GM19238 (cell line): Measurements from ENCODE around the gene SFMBT2.

Source experiments
- DNase-seq: peaks from one replicate; pipeline ENCODE4 v3.0.0; 2011; ENCODE audit warnings: low spot score; ENCODE audit not compliant: insufficient read length

SFMBT2 gene

GRCh38 chr10:7425691-7426090 lies 14.9 kb upstream of the SFMBT2 start:
- DNase-seq, result no peak

GRCh38 chr10:7424919-7425318 lies 14.1 kb upstream of the SFMBT2 start:
- DNase-seq, result no peak

DNA sequence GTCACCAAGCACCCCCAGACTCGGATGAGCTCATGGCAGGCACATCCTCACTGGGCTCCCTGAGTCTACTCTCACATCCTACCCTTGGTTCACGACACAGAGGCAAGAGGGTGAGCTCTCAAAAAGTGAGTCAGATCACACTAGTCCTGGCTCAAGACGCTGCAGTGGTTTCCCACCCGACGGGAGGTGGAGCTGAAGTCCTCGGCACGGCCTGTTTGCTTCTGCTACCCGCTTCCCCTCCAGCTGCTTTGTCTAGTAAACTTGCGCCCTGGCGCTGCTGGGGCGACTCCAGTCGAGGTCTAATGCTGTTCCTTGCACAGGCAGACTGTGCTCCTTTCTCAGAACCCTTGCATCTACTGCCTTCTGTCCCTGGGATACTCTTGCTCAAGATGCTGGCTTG lies 13.5 kb upstream of the SFMBT2 start:
- DNase-seq, result no peak

GRCh38 chr10:7423521-7423920 lies 12.7 kb upstream of the SFMBT2 start:
- DNase-seq, result no peak

DNA sequence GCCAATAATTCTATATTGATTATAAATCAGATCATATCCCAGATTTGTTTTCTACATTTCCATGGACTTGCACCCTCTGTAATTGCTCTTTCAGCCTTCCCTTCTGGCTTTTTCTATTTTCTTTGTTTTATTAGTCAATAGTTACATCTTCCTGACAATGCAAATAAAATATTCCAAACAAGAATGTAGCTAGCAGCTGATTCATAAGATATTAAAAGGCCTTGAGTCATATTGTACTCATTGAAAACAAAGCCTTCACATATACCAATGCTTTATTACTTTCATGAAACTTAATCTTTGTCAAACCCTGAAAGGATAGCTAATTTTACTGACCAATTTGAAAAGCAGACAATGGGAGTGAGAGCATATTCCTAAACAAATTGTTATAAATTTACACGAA lies 10.7 kb upstream of the SFMBT2 start:
- no peak for DNase-seq

- no peak for DNase-seq
These were observed 9.2 kb upstream of the SFMBT2 start for GRCh38 chr10:7419998-7420397.

DNA sequence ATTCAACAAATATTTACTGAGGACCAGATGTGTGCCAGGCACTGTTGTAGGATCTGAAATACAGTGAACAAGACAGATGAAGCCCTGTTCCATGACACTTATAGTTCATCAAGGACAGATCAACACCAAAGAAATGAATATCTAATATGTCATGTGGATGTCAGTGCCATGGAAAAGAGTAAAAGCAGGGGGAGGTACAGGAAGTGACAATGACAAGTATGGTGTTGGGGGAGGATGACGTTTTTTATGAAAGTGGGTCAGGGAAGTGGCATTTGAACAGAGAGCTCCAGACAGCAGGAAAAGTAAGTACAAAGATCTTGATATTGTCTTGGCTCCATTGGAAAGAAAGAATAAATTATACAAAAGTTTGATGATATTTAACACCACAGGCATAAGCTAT lies 7.0 kb upstream of the SFMBT2 start:
- DNase-seq, result no peak

DNA sequence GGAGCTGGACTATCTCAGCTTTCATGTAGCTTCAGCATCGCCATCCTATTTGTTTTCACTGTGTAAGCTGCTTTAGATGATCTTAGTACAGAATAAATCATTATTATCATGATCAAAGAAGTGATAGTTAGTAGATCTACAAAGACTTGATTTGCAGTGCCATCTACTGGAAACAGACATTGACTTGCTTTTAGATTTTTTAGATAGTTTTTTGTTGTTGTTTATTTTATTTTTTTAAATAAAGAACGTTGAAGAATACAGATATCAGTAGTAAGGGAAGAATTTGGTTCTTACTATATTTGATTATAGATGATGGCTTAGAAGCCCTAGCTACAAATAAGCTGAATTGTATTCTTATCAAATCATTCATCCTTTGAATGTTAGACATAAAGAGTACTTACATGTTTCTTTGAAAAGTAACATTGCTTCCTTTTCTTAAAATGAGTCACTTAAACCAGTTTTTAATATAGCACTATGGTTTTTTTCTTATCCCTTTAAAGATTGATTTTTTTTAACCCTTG lies 6.3 kb upstream of the SFMBT2 start:
- DNase-seq, result no peak

- DNase-seq, result no peak
These were observed 3.9 kb upstream of the SFMBT2 start for GRCh38 chr10:7414766-7415165.

- DNase-seq, result no peak
These were observed 2.1 kb upstream of the SFMBT2 start for GRCh38 chr10:7412928-7413282.

DNA sequence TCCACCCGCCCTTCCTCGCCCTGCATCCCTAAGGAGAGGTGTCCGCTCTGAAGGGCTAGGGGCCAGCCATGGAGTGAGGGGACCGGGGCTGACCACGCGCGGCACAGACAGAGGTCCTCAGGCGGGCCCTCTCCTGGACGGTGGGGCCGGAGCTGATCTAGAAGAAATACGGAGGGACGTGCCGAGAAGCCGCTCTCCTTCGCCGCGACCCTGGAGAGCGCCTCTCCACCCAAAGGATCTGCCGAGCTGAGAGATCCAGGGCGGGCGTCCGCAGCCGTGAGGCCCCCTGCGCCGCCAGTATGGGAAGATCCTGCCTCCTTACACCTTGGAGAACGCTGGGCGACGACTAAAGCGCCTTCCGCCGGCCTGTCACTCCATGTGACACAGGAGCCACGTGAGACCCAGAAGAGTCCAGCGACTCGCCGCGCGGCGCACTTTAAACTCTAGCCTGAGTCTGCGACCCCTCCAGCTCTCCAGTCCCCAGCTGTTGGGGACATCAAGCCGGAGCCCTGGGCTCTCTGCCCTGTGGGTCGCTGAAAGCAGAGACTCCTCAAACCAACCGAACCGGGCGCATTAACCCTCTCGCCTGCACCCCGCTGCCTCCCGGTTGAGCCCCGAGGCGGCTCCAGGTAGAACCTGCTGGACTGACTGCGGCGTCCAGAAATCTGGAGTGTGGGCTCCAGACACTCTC lies 1.5 kb upstream of the SFMBT2 start:
- DNase-seq, result no peak

DNA sequence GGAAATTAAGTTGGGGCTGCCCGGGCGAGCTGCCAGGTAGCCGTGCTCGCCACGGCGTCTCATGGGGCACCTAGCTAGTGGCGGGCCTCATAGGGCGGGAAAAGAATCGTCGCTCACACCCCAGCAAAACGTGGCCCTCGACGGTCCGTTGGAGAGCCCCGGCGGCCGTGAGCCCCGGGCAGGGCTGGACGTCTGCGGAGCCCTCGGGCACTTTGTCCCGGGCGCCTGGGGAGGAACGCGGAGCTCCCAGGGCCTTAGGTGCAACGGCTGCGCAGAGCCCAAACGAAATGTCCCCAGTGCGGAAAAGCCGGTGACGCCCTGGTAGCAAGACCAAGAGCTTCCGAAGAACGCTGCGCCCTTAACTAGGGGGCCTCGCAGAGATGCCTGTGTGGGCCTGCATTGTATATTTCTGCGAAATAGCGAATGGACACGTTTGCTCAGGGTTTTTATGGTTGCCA lies 866 bp upstream of the SFMBT2 start:
- DNase-seq, result no peak

GRCh38 chr10:7410301-7410861 lies 453 bp downstream of the SFMBT2 start:
- DNase-seq, result no peak

DNA sequence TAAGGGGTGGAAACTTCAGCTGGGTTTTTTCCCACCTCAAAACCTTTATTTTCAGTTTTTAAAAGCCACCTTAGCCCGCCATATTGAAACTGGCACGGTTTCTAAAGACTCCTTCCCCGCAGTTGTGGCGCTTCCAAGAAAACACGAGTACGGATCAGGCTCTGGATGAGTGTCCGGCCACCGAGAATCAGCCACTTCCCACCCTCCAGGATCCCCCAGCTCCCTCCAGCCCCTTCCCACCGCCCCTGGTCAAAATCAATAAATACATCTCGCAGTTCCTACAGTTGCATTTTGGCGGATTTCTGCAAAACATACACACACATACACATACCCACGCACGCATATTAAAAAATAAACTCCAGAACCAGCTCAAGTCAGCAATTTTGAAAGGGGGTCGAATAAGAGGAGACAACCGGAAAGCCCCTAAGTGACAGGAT lies 1.1 kb downstream of the SFMBT2 start:
- peak; percentile 19 for DNase-seq

DNA sequence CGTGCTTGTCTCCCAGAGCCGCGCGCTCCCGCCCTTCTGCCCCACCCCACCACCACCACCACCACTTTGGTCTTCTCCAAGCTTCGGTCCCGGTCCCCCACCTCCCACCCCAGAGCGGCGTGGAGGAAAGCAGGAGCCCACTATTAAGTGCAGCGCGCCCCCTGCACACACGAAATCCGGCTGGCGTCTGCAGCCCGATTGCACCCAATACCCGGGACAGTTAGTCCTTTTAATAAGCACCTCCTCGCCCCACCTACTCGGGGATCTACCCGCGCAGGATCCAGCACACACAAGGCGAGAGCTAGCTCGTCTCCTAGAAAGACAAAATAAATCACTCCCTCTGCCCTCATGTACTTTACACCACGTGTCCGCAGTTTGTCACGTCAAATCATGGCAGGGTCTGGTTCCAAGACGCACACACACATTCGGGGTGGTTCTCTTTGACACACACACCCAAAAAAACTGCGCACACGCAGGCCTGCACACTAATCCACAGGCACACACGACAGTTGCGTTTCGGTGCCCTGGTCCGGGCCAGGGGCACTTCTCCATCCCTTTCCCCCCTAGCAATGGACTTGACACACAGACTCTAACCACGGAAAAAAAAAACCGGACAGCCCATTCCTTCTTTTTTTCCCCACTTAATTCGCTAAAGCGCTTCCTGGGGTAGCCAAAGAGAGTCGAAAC lies 1.6 kb downstream of the SFMBT2 start:
- peak; percentile 61 for DNase-seq

- DNase-seq, result peak; percentile 53
These were observed 2.4 kb downstream of the SFMBT2 start for GRCh38 chr10:7408291-7409044.

GRCh38 chr10:7407368-7408290 lies 3.2 kb downstream of the SFMBT2 start:
- DNase-seq, result peak; percentile 26

GRCh38 chr10:7406712-7407333 lies 4.0 kb downstream of the SFMBT2 start:
- DNase-seq, result no peak

GRCh38 chr10:7405637-7406036 lies 5.2 kb downstream of the SFMBT2 start:
- DNase-seq, result no peak

GRCh38 chr10:7403620-7404019 lies 7.2 kb downstream of the SFMBT2 start:
- DNase-seq, result no peak
